ENCODE data around the gene ENG. TPM values are rescaled to one million over a fixed set of nuclear protein-coding genes. Genes with fewer than 3 reads are reported as not detected.

ENG gene
- total and polyA plus RNA-seq, 2 of the 8 experiments (the other 6 are each of a cell fraction or from before 2014, with no cell fraction given), result 1.8 to 4.4 TPM

DNA sequence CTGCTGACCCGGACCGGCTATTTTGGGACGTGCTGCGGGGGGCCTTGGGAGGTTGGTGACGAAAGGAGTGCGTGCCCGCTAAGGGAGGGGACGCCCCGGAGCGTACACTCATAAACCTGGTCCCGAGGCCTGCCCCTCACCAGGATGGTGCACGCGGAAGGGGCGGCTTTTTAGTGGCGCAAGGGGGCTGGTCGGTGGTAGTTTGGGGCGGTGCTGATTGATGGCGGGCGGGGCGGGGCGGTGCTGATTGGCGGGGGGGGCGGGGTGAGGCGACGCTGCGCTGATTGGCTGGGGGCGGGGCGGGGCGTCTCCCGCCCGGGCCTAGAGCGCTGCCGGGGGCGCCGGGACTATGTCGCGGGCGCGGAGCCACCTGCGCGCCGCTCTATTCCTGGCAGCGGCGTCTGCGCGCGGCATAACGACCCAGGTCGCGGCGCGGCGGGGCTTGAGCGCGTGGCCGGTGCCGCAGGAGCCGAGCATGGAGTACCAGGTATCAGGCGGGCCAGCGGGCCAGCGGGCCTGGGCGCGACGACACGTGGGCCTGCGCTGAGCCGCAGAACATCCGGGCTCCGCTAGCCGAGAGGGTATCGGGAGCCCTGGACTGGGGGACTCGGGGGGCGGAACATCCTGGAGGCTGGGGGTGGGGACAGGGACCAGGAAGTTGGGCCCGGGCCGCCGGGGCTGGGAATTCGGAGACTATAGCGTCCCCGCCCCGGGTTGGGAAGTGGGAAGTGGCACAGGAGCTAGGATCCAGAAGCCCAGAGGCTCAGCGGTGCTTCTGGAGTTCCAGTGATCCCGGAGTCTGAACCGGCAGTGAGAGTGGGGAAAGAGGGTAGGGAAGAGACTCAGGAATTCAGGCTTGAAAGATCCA, 51.6 kb downstream of the ENG start, which contains the start of gene FPGS:
TSS of gene FPGS (plus strand) at position 307 of the 868 bp plus-strand sequence. CDS start at position 350, 43 bp downstream.
- Histone ChIP-seq H2BK12ac (ENCODE audit: low read depth, low read length) (no peak within 1 kb of the TSS), H3K4me3 (ENCODE audit: extremely low read depth in 1 of 4, insufficient read depth in 2 of 4, low read depth in 3 of 4, low read length in 4 of 4) (peak within 1 kb of the TSS; percentile 61 to 86 (median 81)), H3K23ac (ENCODE audit: insufficient read length) (no peak within 1 kb of the TSS), H2BK120ac (replicated peaks; ENCODE audit: low read depth, low read length) (no peak within 1 kb of the TSS), H3K36me3 (ENCODE audit: control insufficient read depth in 2 of 4, insufficient read depth in 4 of 4, low read length in 3 of 4) (peaks cover 0 to 7% (median 4%) of the 10 kb centered on the region in 4 experiments; a peak in 4 of 8 replicates), H3K79me2 (ENCODE audit: control insufficient read depth in 1 of 2, insufficient read depth in 2 of 2, low read length in 2 of 2) (peaks cover 0 to 15% of the 10 kb centered on the region in 2 experiments; a peak in 2 of 4 replicates), H3K23me2 (ENCODE audit: low read depth, low read length) (peaks cover 8% of the 10 kb centered on the region; the same call in 1 of the 2 replicates), H3K27me3 (replicated peaks in 1 of 4; ENCODE audit: control insufficient read depth in 3 of 4, extremely low read depth in 1 of 4, insufficient read depth in 3 of 4, low read length in 3 of 4) (no peaks in the 10 kb centered on the region), H3K27ac (ENCODE audit: low read depth, low read length) (peak within 1 kb of the TSS; percentile 87), H4K8ac (ENCODE audit: extremely low read depth, insufficient read depth, low read length) (peak within 1 kb of the TSS; percentile 98; the same call in 1 of the 2 replicates), H3K56ac (replicated peaks; ENCODE audit: insufficient read length, low read depth, low read length) (peak within 1 kb of the TSS; percentile 81), H2AK5ac (ENCODE audit: low read depth, low read length) (no peak within 1 kb of the TSS), H4K91ac (replicated peaks; ENCODE audit: insufficient read length, low read length) (peak within 1 kb of the TSS; percentile 99), H2BK5ac (ENCODE audit: low read depth, low read length) (peak within 1 kb of the TSS; percentile 85), H3K18ac (ENCODE audit: extremely low read depth, low read length) (peak within 1 kb of the TSS; percentile 90), H3K4me1 (replicated peaks in 1 of 4; ENCODE audit: control insufficient read depth in 3 of 4, insufficient read depth in 4 of 4, low read length in 3 of 4) (peaks cover 5 to 9% (median 6%) of the 10 kb centered on the region in 4 experiments; a peak in 6 of 7 replicates), H3K4ac (replicated peaks; ENCODE audit: insufficient read length, low read depth, low read length) (peak within 1 kb of the TSS; percentile 57), H3K14ac (ENCODE audit: insufficient read length) (no peak within 1 kb of the TSS), H4K5ac (ENCODE audit: insufficient read length, low read depth, low read length) (peak within 1 kb of the TSS; percentile 93), H2BK15ac (ENCODE audit: low read length) (no peak within 1 kb of the TSS; the same call in 1 of the 2 replicates), H3K4me2 (ENCODE audit: insufficient read depth in 1 of 2, low read depth in 2 of 2, low read length in 2 of 2) (peak within 1 kb of the TSS; percentile 85 to 96), H4K20me1 (replicated peaks in 1 of 2; ENCODE audit: control insufficient read depth in 1 of 2, insufficient read depth in 2 of 2, low read length in 2 of 2) (peaks cover 2 to 3% of the 10 kb centered on the region in 2 experiments), H2BK20ac (ENCODE audit: low read length) (no peak within 1 kb of the TSS), H3K79me1 (ENCODE audit: low read depth, low read length) (peaks cover 7% of the 10 kb centered on the region), H2AFZ (ENCODE audit: low read length) (no peak within 1 kb of the TSS), H3K9ac (replicated peaks in 1 of 4; ENCODE audit: extremely low read depth in 1 of 4, low read depth in 3 of 4, low read length in 3 of 4) (peak within 1 kb of the TSS; percentile 82 to 97 (median 93)), H3K9me3 (ENCODE audit: insufficient read depth in 2 of 2, low read depth in 1 of 2, low read length in 1 of 2) (no peaks in the 10 kb centered on the region)
- WGBS, 2 experiments (ENCODE audit: extremely low coverage in 1 of 2, insufficient coverage in 1 of 2, insufficient read length in 1 of 2, insufficient replicate concordance in 2 of 2, low coverage in 1 of 2, low lambda C conversion rate in 2 of 2, missing lambda C conversion rate in 1 of 2), result 3% methylated on average over 54 of the region's 83 CpGs; no CpG with 5 or more reads in 1 of the 2 experiments
- ChIA-PET CTCF (ENCODE audit: partially characterized antibody) (interaction anchor here (0.6 to 4.4 kb wide), 14 partner anchors 11 to 112 kb away, joined by 3 to 19 read pairs (median 4); partner anchors contain the start of genes AK1 and SH2D3C), POLR2A (ENCODE audit: partially characterized antibody) (interaction anchor here (0.5 to 10.3 kb wide), 24 partner anchors 9 to 352 kb away, joined by 3 to 140 read pairs (median 4); partner anchors contain the start of genes CDK9, LRSAM1, PIP5KL1 and RPL12)
- FAIRE-seq, result no peak
- DNase-seq (ENCODE audit: low read depth in 1 of 2, low spot score in 2 of 2), result peak; percentile 65 to 88
- no peak for TF ChIP-seq SUZ12 (IDR thresholded peaks at IDR 0.05; ENCODE audit: low read length)
- TF ChIP-seq POLR2A (IDR thresholded peaks at IDR 0.05; ENCODE audit: control extremely low read depth in 1 of 2, low read depth in 2 of 2, low read length in 2 of 2), result peak in 1 of 2 experiments; percentile 88; a peak in 2 of 3 replicates
- TF ChIP-seq KDM4A (IDR thresholded peaks at IDR 0.05; ENCODE audit: low read depth, low read length, severe bottlenecking), result no peak
- peak; percentile 33; the same call in 1 of the 2 replicates for TF ChIP-seq BACH1 (IDR thresholded peaks at IDR 0.05; ENCODE audit: low read length)
- TF ChIP-seq, protein P1, sequence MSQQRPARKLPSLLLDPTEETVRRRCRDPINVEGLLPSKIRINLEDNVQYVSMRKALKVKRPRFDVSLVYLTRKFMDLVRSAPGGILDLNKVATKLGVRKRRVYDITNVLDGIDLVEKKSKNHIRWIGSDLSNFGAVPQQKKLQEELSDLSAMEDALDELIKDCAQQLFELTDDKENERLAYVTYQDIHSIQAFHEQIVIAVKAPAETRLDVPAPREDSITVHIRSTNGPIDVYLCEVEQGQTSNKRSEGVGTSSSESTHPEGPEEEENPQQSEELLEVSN (IDR thresholded peaks at IDR 0.05), result peak; percentile 58
- TF ChIP-seq POLR2AphosphoS5 (IDR thresholded peaks at IDR 0.05; ENCODE audit: low read depth, low read length), result peak; percentile 60; the same call in 1 of the 2 replicates
- 0 out of 3 replicates have a peak, but pooled peaks of 1 of the 2 experiments have one; percentile 15 for TF ChIP-seq EP300 (IDR thresholded peaks at IDR 0.05; ENCODE audit: borderline replicate concordance in 1 of 2, low read depth in 2 of 2, low read length in 2 of 2)
- TF ChIP-seq GABPA (IDR thresholded peaks at IDR 0.05; ENCODE audit: borderline replicate concordance, insufficient read depth, low read length), result no peak
- TF ChIP-seq CREB1 (IDR thresholded peaks at IDR 0.05), result peak; percentile 14; the same call in 1 of the 2 replicates
